Measurements from ENCODE around the gene RAB39B.
"Not testable (repeated sequence)": the region's sequence is repeated elsewhere in the genome, so short reads cannot be mapped to it uniquely, and the experiment has no call there.

The RAB39B gene

DNA sequence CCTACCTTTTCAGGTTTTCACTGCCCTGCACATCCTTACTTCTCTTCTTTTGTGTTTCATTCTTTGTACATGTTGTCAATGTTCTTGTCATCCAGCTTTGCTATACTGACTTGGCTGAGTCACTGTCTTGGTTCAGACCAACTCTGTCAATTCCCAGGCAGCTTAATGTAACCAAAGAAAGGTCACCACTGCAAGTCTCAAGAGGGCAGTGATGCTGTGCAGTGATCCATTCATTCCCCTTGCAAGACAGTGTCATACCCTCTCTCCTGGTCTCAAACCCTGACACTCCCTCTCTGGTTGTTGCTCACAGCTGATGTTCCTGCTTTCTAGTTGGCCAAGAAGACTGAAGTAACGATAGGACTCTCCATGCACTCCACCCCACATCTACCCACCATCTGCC is 17.5 kb downstream of the RAB39B start:
- peaks cover 5% of the 10 kb centered on the region; the same call in 1 of the 2 replicates for H3K9me3 ChIP-seq (ENCODE audit: control insufficient read depth, insufficient read depth, low read depth, low read length)
- H3K27ac ChIP-seq (ENCODE audit: low read depth, low read length), result no peak overlapping the region
- no peak overlapping the region for H3K4me3 ChIP-seq (ENCODE audit: low read depth, low read length)
- H3K4me1 ChIP-seq (ENCODE audit: control insufficient read depth, insufficient read depth, low read length), result no peaks in the 10 kb centered on the region
- no peaks in the 10 kb centered on the region for H3K27me3 ChIP-seq (ENCODE audit: control insufficient read depth, insufficient read depth, low read length)
- no peak overlapping the region for H3K9ac ChIP-seq (ENCODE audit: low read length)
- H3K36me3 ChIP-seq (ENCODE audit: control insufficient read depth, insufficient read depth, low read length), result no peaks in the 10 kb centered on the region

- no peak overlapping the region for H3K27ac ChIP-seq (ENCODE audit: low read depth, low read length)
- H3K4me3 ChIP-seq (ENCODE audit: low read depth, low read length), result no peak overlapping the region
- no peaks in the 10 kb centered on the region for H3K4me1 ChIP-seq (ENCODE audit: control insufficient read depth, insufficient read depth, low read length)
- no peaks in the 10 kb centered on the region for H3K27me3 ChIP-seq (ENCODE audit: control insufficient read depth, insufficient read depth, low read length)
- no peak overlapping the region for H3K9ac ChIP-seq (ENCODE audit: low read length)
- peaks cover 4% of the 10 kb centered on the region; the same call in 1 of the 2 replicates for H3K9me3 ChIP-seq (ENCODE audit: control insufficient read depth, insufficient read depth, low read depth, low read length)
- peaks cover 25% of the 10 kb centered on the region for H3K36me3 ChIP-seq (ENCODE audit: control insufficient read depth, insufficient read depth, low read length)
Observed at GRCh38 chrX:155242300-155242699, 22.0 kb downstream of the RAB39B start.

- Histone ChIP-seq H3K27ac (ENCODE audit: low read depth, low read length) (no peak overlapping the region), H3K27me3 (ENCODE audit: control insufficient read depth, insufficient read depth, low read length) (no peaks in the 10 kb centered on the region), H3K9ac (ENCODE audit: low read length) (no peak overlapping the region), H3K9me3 (ENCODE audit: control insufficient read depth, insufficient read depth, low read depth, low read length) (peaks cover 4% of the 10 kb centered on the region; the same call in 1 of the 2 replicates), H3K4me1 (ENCODE audit: control insufficient read depth, insufficient read depth, low read length) (no peaks in the 10 kb centered on the region), H3K4me3 (ENCODE audit: low read depth, low read length) (no peak overlapping the region), H3K36me3 (ENCODE audit: control insufficient read depth, insufficient read depth, low read length) (peaks cover 54% of the 10 kb centered on the region)
Observed at GRCh38 chrX:155237719-155238118, 26.6 kb downstream of the RAB39B start.

DNA sequence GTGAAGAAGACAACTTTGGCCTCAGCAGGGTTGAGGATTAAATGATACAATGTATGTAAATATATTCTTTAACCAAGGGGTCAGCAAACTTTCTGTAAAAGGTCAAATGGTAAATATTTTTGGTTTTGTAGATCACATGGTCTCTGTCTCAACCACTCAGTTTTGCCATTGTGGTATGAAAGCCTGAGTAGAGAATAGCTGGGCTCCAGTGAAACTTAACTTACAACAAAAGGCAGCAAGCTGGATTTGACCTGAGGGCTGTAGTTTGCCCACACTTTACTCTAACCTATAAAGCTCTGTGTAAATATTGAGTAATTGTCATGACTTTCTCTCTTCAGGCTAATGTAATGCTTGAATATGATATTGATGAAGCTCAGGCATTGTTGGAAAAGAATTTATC is 28.4 kb downstream of the RAB39B start:
- Histone ChIP-seq H3K9me3 (ENCODE audit: control insufficient read depth, insufficient read depth, low read depth, low read length) (peaks cover 6% of the 10 kb centered on the region; the same call in 1 of the 2 replicates), H3K36me3 (ENCODE audit: control insufficient read depth, insufficient read depth, low read length) (peaks cover 66% of the 10 kb centered on the region), H3K27me3 (ENCODE audit: control insufficient read depth, insufficient read depth, low read length) (no peaks in the 10 kb centered on the region)

DNA sequence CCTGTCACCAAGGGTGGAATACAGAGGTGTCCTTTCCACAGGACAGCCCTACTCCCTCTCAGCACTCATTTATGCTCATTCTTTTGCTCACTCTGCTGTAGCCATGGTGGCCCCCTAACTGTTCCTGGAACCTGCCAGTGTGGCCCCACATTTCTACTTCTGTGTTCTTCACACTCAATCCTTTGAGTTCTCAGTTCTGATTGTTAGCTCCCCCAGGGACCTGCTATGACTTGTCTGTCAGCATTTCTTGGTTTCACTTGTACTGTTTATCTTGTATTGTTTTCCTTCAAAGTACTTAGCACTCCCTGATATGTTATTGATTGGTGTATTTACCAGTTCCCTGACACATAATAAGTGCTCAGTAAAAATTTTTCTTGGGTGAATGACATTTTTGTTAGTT is 33.1 kb downstream of the RAB39B start:
- peaks cover 66% of the 10 kb centered on the region for H3K36me3 ChIP-seq (ENCODE audit: control insufficient read depth, insufficient read depth, low read length)
- H3K4me1 ChIP-seq (ENCODE audit: control insufficient read depth, insufficient read depth, low read length), result no peaks in the 10 kb centered on the region
- H3K9ac ChIP-seq (ENCODE audit: low read length), result no peak overlapping the region
- H3K27me3 ChIP-seq (ENCODE audit: control insufficient read depth, insufficient read depth, low read length), result no peaks in the 10 kb centered on the region
- no peak overlapping the region for H3K27ac ChIP-seq (ENCODE audit: low read depth, low read length)
- H3K4me3 ChIP-seq (ENCODE audit: low read depth, low read length), result no peak overlapping the region
- peaks cover 4% of the 10 kb centered on the region; the same call in 1 of the 2 replicates for H3K9me3 ChIP-seq (ENCODE audit: control insufficient read depth, insufficient read depth, low read depth, low read length)

More for the DNA sequence above, 28.4 kb downstream of the RAB39B start:
- Histone ChIP-seq H3K4me3 (ENCODE audit: low read depth, low read length) (no peak overlapping the region), H3K27ac (ENCODE audit: low read depth, low read length) (no peak overlapping the region), H3K9ac (ENCODE audit: low read length) (no peak overlapping the region), H3K4me1 (ENCODE audit: control insufficient read depth, insufficient read depth, low read length) (no peaks in the 10 kb centered on the region)

DNA sequence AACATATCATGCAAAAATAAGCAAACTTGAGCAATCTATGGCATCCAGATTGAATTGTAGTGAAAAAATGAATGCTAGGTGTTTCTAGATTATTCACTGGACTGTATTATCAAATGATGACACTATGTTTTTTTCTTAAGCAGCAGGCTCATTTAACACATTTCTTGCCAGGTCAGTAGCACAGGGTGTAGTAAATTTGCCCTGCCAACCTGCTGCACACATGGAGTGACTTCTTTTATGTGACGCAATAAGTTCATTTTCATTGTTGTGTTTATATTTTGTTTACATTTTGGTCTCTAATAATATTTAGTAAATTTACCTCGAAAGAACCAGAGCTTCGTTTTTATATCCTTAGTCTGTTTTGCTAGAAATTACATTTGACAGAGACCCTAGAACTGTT is 38.5 kb downstream of the RAB39B start:
- H3K9me3 ChIP-seq (ENCODE audit: control insufficient read depth, insufficient read depth, low read depth, low read length), result peaks cover 20% of the 10 kb centered on the region
- H3K27ac ChIP-seq (ENCODE audit: low read depth, low read length), result no peak overlapping the region
- peaks cover 64% of the 10 kb centered on the region for H3K36me3 ChIP-seq (ENCODE audit: control insufficient read depth, insufficient read depth, low read length)
- H3K4me1 ChIP-seq (ENCODE audit: control insufficient read depth, insufficient read depth, low read length), result no peaks in the 10 kb centered on the region
- H3K4me3 ChIP-seq (ENCODE audit: low read depth, low read length), result no peak overlapping the region
- no peak overlapping the region for H3K9ac ChIP-seq (ENCODE audit: low read length)
- no peaks in the 10 kb centered on the region for H3K27me3 ChIP-seq (ENCODE audit: control insufficient read depth, insufficient read depth, low read length)

DNA sequence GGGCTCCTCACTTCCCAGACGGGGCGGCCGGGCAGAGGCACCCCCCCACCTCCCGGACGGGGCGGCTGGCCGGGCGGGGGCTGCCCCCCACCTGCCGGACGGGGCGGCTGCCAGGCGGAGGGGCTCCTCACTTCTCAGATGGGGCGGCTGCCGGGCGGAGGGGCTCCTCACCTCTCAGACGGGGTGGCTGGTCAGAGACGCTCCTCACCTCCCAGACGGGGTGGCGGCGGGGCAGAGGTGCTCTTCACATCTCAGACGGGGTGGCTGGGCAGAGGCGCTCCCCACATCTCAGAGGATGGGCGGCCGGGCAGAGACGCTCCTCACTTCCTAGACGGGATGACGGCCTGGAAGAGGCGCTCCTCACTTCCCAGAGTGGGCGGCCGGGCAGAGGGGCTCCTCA is 40.5 kb downstream of the RAB39B start:
- not testable (repeated sequence) for H3K4me3 ChIP-seq (ENCODE audit: low read depth, low read length); H3K27me3 ChIP-seq (ENCODE audit: control insufficient read depth, insufficient read depth, low read length); H3K4me1 ChIP-seq (ENCODE audit: control insufficient read depth, insufficient read depth, low read length); H3K27ac ChIP-seq (ENCODE audit: low read depth, low read length); H3K9ac ChIP-seq (ENCODE audit: low read length)
- Histone ChIP-seq H3K36me3 (ENCODE audit: control insufficient read depth, insufficient read depth, low read length) (peaks cover 55% of the 10 kb centered on the region), H3K9me3 (ENCODE audit: control insufficient read depth, insufficient read depth, low read depth, low read length) (peaks cover 23% of the 10 kb centered on the region)

DNA sequence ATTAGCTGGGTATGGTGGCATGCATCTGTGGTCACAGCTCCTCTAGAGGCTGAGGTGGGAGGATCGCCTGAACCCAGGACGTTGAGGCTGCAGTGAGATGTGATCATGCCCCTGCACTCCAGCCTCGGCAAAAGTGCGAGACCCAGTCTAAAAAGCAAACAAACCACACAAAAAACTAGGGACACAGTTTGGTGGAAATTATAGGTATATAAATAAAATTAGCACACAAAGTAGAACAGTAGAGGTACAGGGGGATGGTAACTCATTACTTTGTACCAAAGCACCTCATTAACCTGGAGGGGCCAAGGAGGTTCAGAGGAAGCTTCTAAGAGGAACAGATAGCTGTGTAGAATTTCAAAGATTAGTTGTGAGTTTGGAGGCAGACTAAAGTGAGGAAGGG is 42.9 kb downstream of the RAB39B start:
- H3K27me3 ChIP-seq (ENCODE audit: control insufficient read depth, insufficient read depth, low read length), result no peaks in the 10 kb centered on the region
- H3K36me3 ChIP-seq (ENCODE audit: control insufficient read depth, insufficient read depth, low read length), result peaks cover 40% of the 10 kb centered on the region
- peaks cover 23% of the 10 kb centered on the region for H3K9me3 ChIP-seq (ENCODE audit: control insufficient read depth, insufficient read depth, low read depth, low read length)
- no peaks in the 10 kb centered on the region for H3K4me1 ChIP-seq (ENCODE audit: control insufficient read depth, insufficient read depth, low read length)
- no peak overlapping the region for H3K4me3 ChIP-seq (ENCODE audit: low read depth, low read length)
- H3K27ac ChIP-seq (ENCODE audit: low read depth, low read length), result no peak overlapping the region
- no peak overlapping the region for H3K9ac ChIP-seq (ENCODE audit: low read length)

- Histone ChIP-seq H3K4me1 (ENCODE audit: control insufficient read depth, insufficient read depth, low read length) (no peaks in the 10 kb centered on the region), H3K27me3 (ENCODE audit: control insufficient read depth, insufficient read depth, low read length) (no peaks in the 10 kb centered on the region), H3K4me3 (ENCODE audit: low read depth, low read length) (no peak overlapping the region), H3K27ac (ENCODE audit: low read depth, low read length) (no peak overlapping the region), H3K9me3 (ENCODE audit: control insufficient read depth, insufficient read depth, low read depth, low read length) (peaks cover 23% of the 10 kb centered on the region), H3K9ac (ENCODE audit: low read length) (no peak overlapping the region), H3K36me3 (ENCODE audit: control insufficient read depth, insufficient read depth, low read length) (peaks cover 30% of the 10 kb centered on the region)
Observed at GRCh38 chrX:155218777-155219176, 45.5 kb downstream of the RAB39B start.

DNA sequence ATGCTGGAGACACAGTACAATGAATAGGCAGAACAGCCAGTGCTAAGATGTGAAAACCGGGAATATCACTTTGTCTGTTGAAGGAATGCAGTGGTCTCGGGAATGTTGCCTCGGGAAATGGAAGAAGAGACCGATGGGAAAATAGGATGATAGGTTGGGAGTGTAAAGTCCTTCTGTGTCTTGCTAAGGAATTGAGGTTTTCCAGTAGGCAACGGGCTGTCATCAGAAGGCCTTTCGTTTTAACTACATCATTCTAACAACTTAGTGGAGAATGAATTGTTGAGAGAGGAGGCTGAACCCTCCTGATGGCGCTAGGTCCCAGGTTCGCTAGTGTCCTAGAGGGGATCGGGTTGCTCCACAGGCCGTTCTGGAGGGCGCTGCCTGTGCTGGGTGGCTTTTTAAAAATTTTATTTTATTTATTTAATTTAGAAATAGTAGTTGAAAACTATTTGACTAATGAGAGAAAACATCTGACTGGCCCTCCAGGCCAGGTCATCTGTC is 47.3 kb downstream of the RAB39B start:
- H3K4me3 ChIP-seq (ENCODE audit: low read depth, low read length), result peak overlapping the region; percentile 76
- no peak overlapping the region for H3K27ac ChIP-seq (ENCODE audit: low read depth, low read length)
- peaks cover 21% of the 10 kb centered on the region for H3K36me3 ChIP-seq (ENCODE audit: control insufficient read depth, insufficient read depth, low read length)
- H3K4me1 ChIP-seq (ENCODE audit: control insufficient read depth, insufficient read depth, low read length), result no peaks in the 10 kb centered on the region
- H3K27me3 ChIP-seq (ENCODE audit: control insufficient read depth, insufficient read depth, low read length), result no peaks in the 10 kb centered on the region
- H3K9ac ChIP-seq (ENCODE audit: low read length), result peak overlapping the region; percentile 81
- H3K9me3 ChIP-seq (ENCODE audit: control insufficient read depth, insufficient read depth, low read depth, low read length), result peaks cover 19% of the 10 kb centered on the region

DNA sequence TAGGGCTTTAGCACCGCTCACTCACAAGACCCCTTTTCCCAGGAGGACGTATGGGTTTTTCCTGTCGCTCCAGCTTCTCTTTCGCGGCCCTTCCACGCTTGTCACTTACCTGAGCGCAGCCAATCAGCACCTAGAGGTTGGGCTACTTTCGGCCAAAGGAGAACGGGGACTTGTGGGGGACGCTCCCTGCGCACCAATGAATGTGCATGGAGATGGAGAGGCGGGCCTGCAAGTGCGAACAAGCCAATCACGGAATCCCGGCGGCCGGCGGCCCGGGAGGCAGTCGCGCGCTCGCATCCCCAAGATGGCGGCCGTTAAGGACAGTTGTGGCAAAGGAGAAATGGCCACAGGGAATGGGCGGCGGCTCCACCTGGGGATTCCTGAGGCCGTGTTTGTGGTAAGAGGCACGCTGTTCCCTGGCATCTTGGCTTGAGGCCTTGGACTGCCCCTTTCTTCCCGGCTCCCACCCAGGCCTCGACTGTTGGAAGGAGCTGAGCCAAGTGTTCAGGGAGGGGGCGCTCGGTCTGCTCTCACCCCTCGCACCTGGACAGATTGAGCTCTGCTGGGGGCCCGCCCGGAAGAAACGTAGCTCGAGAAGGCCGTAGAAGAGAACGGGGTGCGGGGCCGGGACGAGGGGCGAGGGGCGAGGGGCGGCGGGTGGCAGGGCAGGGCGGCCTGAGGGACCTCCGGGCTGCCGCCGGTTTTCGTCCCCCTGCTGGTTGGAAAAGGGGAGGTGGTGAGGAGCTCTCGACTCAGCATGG is 47.9 kb downstream of the RAB39B start, which contains the start of gene VBP1:
Gene VBP1 (plus strand): TSS at position 282 of the 761 bp plus-strand sequence. CDS start 23 bp downstream, at position 305.
- H3K4me3 ChIP-seq (ENCODE audit: low read depth, low read length), result peak within 1 kb of the TSS; percentile 76
- no peaks in the 10 kb centered on the region for H3K27me3 ChIP-seq (ENCODE audit: control insufficient read depth, insufficient read depth, low read length)
- peak within 1 kb of the TSS; percentile 99 for H3K9ac ChIP-seq (ENCODE audit: low read length)
- peaks cover 14% of the 10 kb centered on the region for H3K36me3 ChIP-seq (ENCODE audit: control insufficient read depth, insufficient read depth, low read length)
- H3K9me3 ChIP-seq (ENCODE audit: control insufficient read depth, insufficient read depth, low read depth, low read length), result peaks cover 13% of the 10 kb centered on the region
- peak within 1 kb of the TSS; percentile 91 for H3K27ac ChIP-seq (ENCODE audit: low read depth, low read length)
- H3K4me1 ChIP-seq (ENCODE audit: control insufficient read depth, insufficient read depth, low read length), result no peaks in the 10 kb centered on the region

Data from HUES6 (cell line).